Fibroblast of pulmonary artery (primary cell): Measurements from ENCODE around the gene C7orf57.

ENCODE experiments used
- DNase-seq: peaks from one replicate; pipeline ENCODE4 v3.0.0-alpha.2; 2010; ENCODE audit warnings: low read depth
- H3K4me3 ChIP-seq: replicated peaks from 2 replicates; pipeline ENCODE4 v1.5.1; 2011; ENCODE audit warnings: low read depth, mild to moderate bottlenecking, control low read depth, low read length, moderate library complexity
- CTCF ChIP-seq: IDR thresholded peaks from 2 replicates; pipeline ENCODE4 v1.5.1; 2011; ENCODE audit warnings: mild to moderate bottlenecking, control low read depth, low read length, inconsistent platforms; ENCODE audit errors: missing control alignments

Gene C7orf57

GRCh38 chr7:48097521-48098231 lies 62.3 kb downstream of the C7orf57 start:
- no peak for TF ChIP-seq CTCF
- DNase-seq: peak; percentile 50
- no peak overlapping the region for H3K4me3 ChIP-seq

- no peak for TF ChIP-seq CTCF
- no peak for DNase-seq
- no peak overlapping the region for H3K4me3 ChIP-seq
Observed at GRCh38 chr7:48098846-48099245, 63.5 kb downstream of the C7orf57 start.

GRCh38 chr7:48099781-48100180 lies 64.4 kb downstream of the C7orf57 start:
- no peak for DNase-seq
- TF ChIP-seq CTCF: no peak
- H3K4me3 ChIP-seq: no peak overlapping the region

- DNase-seq: no peak
- H3K4me3 ChIP-seq: no peak overlapping the region
- no peak for TF ChIP-seq CTCF
Observed at GRCh38 chr7:48101352-48101751, 66.0 kb downstream of the C7orf57 start.

DNA sequence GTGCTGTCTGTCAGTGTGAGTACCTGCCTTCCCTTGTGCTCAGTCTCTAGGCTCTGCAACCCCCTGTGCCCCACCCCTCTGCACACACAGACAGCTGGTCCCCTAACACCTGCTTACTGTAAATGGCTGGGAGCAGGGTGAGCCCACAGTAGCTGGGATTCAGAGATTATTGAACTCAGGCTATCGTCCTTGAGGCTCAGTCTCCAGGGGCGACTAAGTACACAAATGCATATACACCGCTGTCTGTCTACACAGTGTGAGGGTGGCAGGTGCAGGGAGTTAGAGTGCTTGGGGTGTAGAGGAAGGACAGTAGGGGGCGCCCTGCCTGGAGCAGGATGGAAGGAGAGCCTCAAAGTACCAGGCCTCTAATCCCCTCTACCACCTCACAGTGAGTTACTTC lies 66.6 kb downstream of the C7orf57 start:
- TF ChIP-seq CTCF: peak; percentile 37
- DNase-seq: no peak
- no peak overlapping the region for H3K4me3 ChIP-seq

GRCh38 chr7:48102530-48102929 lies 67.2 kb downstream of the C7orf57 start:
- no peak for DNase-seq
- TF ChIP-seq CTCF: no peak
- H3K4me3 ChIP-seq: no peak overlapping the region

- no peak for TF ChIP-seq CTCF
- H3K4me3 ChIP-seq: no peak overlapping the region
- DNase-seq: no peak
Observed at GRCh38 chr7:48105045-48105444, 69.7 kb downstream of the C7orf57 start.
